ENCODE data around the gene PTCD3. TPM values are rescaled to one million over a fixed set of nuclear protein-coding genes. Genes with fewer than 3 reads are reported as not detected.

Gene PTCD3
- total RNA-seq, 1 donor from 2014 or later: 48.9 TPM

- Mint-ChIP-seq H3K4me3 (ENCODE audit: unreplicated experiment) (no peak overlapping the region), H3K9me3 (ENCODE audit: low read depth) (no peaks in the 10 kb centered on the region)
These were observed 38.1 kb downstream of the PTCD3 start for GRCh38 chr2:86143926-86144685.

GRCh38 chr2:86147793-86148192 is 41.8 kb downstream of the PTCD3 start:
- TF ChIP-seq, protein P1, sequence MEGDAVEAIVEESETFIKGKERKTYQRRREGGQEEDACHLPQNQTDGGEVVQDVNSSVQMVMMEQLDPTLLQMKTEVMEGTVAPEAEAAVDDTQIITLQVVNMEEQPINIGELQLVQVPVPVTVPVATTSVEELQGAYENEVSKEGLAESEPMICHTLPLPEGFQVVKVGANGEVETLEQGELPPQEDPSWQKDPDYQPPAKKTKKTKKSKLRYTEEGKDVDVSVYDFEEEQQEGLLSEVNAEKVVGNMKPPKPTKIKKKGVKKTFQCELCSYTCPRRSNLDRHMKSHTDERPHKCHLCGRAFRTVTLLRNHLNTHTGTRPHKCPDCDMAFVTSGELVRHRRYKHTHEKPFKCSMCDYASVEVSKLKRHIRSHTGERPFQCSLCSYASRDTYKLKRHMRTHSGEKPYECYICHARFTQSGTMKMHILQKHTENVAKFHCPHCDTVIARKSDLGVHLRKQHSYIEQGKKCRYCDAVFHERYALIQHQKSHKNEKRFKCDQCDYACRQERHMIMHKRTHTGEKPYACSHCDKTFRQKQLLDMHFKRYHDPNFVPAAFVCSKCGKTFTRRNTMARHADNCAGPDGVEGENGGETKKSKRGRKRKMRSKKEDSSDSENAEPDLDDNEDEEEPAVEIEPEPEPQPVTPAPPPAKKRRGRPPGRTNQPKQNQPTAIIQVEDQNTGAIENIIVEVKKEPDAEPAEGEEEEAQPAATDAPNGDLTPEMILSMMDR (IDR thresholded peaks at IDR 0.05): no peak
- no peak overlapping the region for H3K4me3 Mint-ChIP-seq (ENCODE audit: unreplicated experiment)
- H3K4me1 Mint-ChIP-seq (ENCODE audit: low read depth): no peaks in the 10 kb centered on the region
- H3K27me3 Mint-ChIP-seq (ENCODE audit: low read depth): no peaks in the 10 kb centered on the region
- no peaks in the 10 kb centered on the region for H3K9me3 Mint-ChIP-seq (ENCODE audit: low read depth)
- peaks cover 41% of the 10 kb centered on the region for H3K36me3 Mint-ChIP-seq (ENCODE audit: low read depth)
- no peak for DNase-seq (ENCODE audit: low spot score)
- no peak overlapping the region for H3K27ac Mint-ChIP-seq (ENCODE audit: unreplicated experiment)

More at GRCh38 chr2:86143926-86144685, 38.1 kb downstream of the PTCD3 start:
- TF ChIP-seq, protein P1 (IDR thresholded peaks at IDR 0.05): no peak
- Mint-ChIP-seq H3K36me3 (ENCODE audit: low read depth) (peaks cover 33% of the 10 kb centered on the region), H3K27me3 (ENCODE audit: low read depth) (no peaks in the 10 kb centered on the region), H3K27ac (ENCODE audit: unreplicated experiment) (no peak overlapping the region), H3K4me1 (ENCODE audit: low read depth) (no peaks in the 10 kb centered on the region)
- DNase-seq (ENCODE audit: low spot score): no peak

DNA sequence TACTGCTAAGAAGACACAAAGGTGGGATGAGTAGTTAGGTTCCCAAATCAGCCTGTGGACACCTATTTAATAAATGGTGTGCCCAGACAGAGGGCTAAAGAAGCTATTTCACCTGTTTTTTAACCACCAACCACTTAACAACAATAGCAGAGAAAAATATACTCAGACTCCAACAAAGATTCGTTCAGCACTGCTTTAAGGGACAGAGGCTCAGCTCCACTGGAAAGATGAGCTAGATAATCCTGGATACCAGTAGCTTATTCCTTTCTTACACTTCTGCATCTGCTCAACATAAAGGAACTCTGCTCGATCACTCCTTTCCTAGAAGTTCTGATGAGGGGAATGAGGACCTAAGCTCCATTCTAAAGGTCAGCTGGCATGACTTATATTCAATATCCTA is 44.5 kb downstream of the PTCD3 start:
- Mint-ChIP-seq H3K27ac (ENCODE audit: unreplicated experiment) (no peak overlapping the region), H3K4me3 (ENCODE audit: unreplicated experiment) (no peak overlapping the region), H3K36me3 (ENCODE audit: low read depth) (peaks cover 35% of the 10 kb centered on the region), H3K27me3 (ENCODE audit: low read depth) (no peaks in the 10 kb centered on the region), H3K4me1 (ENCODE audit: low read depth) (peaks cover 2% of the 10 kb centered on the region), H3K9me3 (ENCODE audit: low read depth) (no peaks in the 10 kb centered on the region)
- TF ChIP-seq, protein P1 (IDR thresholded peaks at IDR 0.05): no peak
- DNase-seq (ENCODE audit: low spot score): no peak

DNA sequence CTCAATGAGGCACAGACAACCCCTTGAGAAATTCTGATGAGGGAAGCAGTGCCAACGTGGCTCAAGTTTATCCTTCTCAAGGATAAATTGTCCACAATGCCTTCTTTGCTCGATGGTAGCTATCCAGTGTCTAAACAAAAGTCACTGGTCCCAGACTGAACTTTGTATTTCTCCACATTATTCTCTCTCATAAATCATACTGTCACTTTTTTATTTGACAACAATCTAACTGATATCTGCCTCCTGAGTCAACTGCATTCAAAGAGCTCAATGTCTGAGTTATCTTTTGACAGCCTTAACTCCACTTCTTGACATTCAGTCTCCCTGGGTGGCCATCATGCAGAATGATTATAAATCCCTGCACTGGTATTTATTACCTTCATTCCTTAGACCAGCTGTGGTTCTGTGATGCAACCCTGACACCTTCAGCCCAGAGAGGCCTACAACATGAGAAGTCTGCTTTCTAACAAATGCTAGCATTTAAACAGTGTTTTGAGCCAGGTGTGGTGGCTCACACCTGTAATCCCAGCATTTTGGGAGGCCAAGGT is 51.0 kb downstream of the PTCD3 start:
- Mint-ChIP-seq H3K4me3 (ENCODE audit: unreplicated experiment) (no peak overlapping the region), H3K36me3 (ENCODE audit: low read depth) (peaks cover 21% of the 10 kb centered on the region), H3K4me1 (ENCODE audit: low read depth) (peaks cover 2% of the 10 kb centered on the region), H3K9me3 (ENCODE audit: low read depth) (no peaks in the 10 kb centered on the region), H3K27me3 (ENCODE audit: low read depth) (no peaks in the 10 kb centered on the region), H3K27ac (ENCODE audit: unreplicated experiment) (no peak overlapping the region)
- TF ChIP-seq, protein P1 (IDR thresholded peaks at IDR 0.05): no peak
- no peak for DNase-seq (ENCODE audit: low spot score)

- no peaks in the 10 kb centered on the region for H3K9me3 Mint-ChIP-seq (ENCODE audit: low read depth)
- H3K36me3 Mint-ChIP-seq (ENCODE audit: low read depth): peaks cover 22% of the 10 kb centered on the region
- H3K27ac Mint-ChIP-seq (ENCODE audit: unreplicated experiment): no peak overlapping the region
- H3K4me1 Mint-ChIP-seq (ENCODE audit: low read depth): peaks cover 2% of the 10 kb centered on the region
- no peak overlapping the region for H3K4me3 Mint-ChIP-seq (ENCODE audit: unreplicated experiment)
- TF ChIP-seq, protein P1 (IDR thresholded peaks at IDR 0.05): no peak
- no peak for DNase-seq (ENCODE audit: low spot score)
- H3K27me3 Mint-ChIP-seq (ENCODE audit: low read depth): no peaks in the 10 kb centered on the region
These were observed 52.3 kb downstream of the PTCD3 start for GRCh38 chr2:86158286-86158685.
